GM21528 (cell line): ENCODE data around the gene TM7SF3.
A peak's percentile ranks its signal among the peaks of the same experiment; 100 is the strongest.
"Not testable (repeated sequence)": the region's sequence is repeated elsewhere in the genome, so short reads cannot be mapped to it uniquely, and the experiment has no call there.

ENCODE experiments used
- ATAC-seq: cut with Tn5 transposase; IDR thresholded peaks from one replicate; pipeline ENCODE4 v1.9.1; 2021; ENCODE audit warnings: mild to moderate bottlenecking, moderate library complexity; ENCODE audit not compliant: unreplicated experiment, low FRiP score

Gene TM7SF3

DNA sequence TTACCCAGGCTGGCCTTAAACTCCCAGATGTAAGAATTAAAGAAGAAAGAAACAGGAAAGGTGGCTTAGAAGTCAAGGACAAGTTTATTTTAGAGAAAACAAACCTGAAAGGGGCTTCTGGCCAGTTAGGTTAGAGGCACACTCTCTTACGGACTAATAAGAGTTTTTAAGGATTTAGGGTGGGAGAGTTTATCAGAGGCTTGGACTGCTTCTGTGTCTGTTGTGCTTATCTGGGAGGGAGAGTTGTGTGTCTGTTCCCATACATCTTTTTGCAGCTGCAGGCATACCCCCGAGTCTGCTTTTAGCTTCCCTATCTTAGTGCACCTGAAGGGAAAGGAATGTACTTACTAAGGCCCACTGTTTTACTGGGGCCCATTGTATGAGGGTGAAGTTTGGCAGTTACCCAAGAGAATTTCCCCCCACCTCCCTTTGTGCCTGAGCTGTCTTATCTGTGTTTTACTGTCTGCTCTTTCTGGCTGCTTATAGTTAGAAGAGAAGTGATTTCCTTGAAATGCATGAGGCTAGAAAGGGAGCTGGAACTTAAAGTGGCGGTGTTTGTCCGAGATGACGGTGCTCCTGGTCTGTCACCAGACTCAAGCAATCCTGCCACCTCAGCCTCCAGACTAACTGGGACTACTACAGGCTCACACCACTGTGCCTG lies 3.1 kb upstream of the TM7SF3 start:
- not testable (repeated sequence) for ATAC-seq

DNA sequence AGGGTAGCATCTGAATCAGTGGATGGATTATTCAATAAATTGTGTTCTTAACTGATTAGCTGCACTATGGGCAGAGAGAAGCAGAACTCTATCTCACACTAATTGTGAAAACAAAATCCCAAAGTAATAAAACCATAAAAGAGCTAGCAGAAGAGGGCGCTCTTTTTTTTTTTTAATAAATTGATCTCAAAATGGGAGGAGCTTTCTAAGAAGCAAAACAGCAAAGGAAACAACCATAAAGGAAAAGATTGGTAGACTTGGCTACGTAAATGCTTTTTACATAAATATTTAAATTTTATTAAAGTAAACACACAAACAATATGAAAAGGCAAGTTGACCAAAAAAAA lies 1.5 kb upstream of the TM7SF3 start:
- ATAC-seq: no peak

DNA sequence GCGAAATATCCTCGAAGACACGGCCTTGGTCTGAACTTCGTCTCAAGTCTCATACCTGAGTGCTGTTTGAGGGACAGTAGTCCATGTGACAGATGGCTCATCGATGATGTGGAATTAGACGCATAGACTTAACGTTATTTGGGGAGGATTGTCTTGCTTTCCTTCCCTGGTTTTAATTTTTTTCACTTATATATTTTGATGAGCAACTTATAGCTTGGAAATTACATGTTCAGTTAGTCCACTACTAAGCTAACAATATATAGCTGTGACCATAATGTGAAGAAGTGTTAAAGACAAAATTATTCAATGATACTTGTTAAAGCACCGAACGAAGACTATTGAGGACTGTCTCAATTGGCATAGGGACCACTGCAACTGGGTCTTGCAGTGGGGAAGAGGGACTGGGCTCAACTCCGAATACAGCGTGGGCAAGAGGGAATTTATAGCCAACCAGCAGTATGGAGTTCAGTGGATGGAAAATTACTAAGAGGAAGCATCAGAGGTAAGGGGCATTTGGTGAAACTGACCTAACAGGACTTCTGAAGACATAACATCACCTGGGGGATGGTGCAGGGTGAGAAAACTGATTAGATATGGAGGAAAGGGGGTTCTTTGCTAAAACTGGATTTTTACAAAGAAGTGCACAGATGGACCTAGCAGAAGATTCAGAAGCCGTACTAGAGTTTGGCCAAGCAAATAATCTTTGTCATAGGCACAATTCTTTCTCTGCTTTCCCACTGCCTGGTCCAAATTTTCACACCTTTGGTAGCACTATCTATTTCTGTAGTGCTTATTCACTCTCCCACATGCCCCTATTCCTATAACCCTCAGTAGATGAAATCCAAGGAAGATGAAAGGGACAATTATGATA lies 910 bp upstream of the TM7SF3 start:
- ATAC-seq: no peak

DNA sequence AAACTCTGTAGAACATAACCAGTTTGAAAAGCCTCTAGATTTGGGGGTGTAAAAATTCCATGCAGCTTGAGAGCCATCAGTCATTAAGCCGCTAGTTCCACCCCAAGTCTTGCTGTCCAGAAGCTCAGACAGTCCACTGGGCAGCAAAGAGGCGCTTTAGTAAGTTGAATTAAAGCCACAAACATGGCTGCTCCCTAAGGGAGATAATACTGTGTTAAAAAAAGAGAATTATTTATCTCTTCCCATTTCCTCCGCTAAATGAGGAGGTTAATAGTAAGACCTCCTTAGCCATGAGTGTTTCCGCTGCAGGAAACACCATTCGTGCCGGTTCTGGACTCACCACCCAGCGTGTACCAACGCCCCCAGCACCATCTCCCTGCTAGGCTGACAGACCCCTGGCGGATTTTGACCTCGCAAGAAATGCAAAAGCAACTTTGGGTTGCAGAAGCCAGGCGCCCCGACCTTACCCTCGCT lies 536 bp downstream of the TM7SF3 start:
- ATAC-seq: peak; percentile 29

DNA sequence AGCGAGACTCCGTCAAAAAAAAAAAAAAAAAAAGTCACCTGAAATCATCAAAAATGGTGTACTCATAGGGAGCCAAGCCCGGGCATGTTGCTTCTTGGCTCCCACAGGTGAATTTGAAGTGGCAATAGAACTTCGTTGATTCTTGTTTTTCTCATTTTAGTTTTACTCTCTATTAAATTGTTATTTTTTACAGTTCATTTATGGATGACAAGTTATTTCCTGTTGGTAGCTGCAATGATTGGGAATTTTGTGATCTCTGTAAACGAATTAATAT lies 1.3 kb downstream of the TM7SF3 start:
- ATAC-seq: no peak

DNA sequence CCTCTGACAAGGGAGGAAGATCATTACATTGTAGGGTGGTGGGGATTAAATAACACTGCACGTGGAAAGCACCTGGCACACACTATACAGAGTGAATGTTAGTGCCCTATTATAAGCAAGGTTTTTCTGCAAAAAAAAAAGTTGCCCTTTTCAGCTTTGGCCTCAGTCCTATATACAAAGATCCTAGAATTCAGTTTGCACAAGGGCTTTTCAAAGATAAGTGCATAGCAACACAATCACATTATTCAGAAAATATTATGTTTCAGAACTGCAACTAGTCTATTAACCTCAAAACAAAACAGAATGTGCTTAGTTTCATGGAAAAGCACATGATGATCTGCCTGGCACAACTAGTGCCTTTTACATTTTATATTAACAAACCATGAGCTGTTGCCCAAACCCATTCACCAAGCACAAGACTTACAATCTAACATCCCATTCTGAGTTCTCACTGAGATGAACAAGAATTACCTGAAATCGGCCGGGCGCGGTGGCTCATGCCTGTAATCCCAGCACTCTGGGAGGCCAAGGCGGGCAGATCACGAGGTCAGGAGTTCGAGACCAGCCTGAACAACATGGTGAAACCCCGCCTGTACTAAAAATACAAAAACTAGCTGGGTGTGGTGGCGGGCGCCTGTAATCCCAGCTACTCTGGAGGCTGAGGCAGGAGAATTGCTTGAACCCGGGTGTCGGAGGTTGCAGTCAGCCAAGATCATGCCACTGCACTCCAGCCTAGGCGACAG lies 1.8 kb downstream of the TM7SF3 start:
- no peak for ATAC-seq

DNA sequence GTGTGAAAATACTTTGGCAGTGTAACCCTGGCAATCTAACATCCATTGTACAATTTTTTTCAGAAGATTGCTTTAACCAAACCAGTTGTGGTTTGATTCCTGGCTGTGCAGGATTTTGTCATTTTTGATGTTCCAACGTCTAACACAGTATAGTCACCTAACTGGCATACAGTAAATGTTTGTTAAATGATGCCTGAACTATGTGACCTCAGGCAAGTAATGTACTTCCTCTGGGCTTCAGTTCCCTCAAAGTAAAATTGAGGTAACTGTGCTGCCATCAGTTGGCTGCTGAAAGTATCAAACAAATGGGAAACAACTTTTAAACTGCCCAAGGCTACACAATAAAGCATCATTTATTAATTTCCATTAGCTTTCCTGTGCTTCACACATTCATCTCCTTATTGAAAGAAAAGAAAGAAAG lies 4.3 kb downstream of the TM7SF3 start:
- ATAC-seq: no peak

DNA sequence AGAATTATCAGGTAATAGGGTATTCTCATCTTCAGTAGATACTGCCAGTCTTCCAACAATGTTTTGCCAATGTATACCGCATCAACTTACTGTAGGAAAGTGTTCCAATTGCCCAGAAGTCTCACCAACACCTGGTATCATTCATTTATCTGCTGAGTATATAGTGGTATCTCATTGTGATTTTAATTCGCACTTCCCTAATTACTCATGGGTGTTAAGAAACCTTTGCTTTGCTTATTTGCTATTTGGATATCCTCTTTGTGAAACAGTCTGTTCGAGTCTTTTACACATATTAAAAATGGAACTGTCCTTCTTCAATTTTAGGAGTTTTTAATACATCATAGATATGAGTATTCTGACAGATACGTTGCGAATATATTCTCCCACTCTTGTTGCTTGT lies 6.1 kb downstream of the TM7SF3 start:
- ATAC-seq: no peak

DNA sequence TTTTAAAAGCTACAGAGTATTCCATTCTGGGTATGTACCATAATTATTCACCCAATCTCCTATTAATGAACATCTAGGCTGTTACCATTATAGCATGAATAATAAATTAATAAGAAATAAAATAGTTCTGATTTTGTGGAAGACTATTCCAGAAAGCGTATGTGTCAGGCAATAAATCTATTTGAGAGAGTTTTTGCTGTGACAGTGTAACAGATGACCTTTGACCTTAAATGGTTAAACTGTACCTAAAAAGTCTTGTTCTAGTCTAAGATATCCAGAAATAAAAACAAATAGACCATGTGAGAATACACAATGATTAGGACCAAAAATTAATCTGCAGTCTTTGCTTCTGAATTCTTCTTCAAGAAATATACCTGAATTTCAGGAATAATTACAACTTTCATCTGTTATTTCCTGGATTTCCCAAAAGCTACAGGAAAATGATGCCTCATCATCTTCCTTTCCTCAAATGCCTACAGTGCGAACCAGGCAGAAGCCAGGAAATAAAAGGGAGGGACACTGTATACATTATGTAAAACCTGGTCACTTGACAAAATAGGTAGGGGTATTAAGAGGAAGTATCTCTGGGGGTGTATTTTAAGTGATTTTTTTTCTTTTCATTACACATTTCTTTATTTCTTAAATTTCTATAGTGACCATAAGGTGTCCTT lies 7.3 kb downstream of the TM7SF3 start:
- no peak for ATAC-seq

DNA sequence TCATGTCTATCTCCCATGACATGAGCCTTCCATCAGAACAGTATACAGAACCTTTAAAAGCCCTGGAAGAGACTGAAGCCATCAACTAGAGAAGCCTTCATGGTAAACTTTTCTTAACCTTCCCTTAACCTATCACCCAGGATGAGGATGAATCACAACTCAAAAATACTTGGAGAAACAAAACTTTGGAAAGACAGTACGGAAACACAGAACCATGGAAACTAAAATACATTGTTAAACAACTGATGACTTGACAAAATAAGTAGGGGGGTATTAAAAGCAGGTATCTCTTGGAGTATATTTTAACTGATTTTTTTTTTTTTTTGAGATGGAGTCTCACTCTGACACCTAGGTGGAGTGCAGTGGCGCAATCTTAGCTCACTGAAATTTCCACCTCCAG lies 8.7 kb downstream of the TM7SF3 start:
- no peak for ATAC-seq

DNA sequence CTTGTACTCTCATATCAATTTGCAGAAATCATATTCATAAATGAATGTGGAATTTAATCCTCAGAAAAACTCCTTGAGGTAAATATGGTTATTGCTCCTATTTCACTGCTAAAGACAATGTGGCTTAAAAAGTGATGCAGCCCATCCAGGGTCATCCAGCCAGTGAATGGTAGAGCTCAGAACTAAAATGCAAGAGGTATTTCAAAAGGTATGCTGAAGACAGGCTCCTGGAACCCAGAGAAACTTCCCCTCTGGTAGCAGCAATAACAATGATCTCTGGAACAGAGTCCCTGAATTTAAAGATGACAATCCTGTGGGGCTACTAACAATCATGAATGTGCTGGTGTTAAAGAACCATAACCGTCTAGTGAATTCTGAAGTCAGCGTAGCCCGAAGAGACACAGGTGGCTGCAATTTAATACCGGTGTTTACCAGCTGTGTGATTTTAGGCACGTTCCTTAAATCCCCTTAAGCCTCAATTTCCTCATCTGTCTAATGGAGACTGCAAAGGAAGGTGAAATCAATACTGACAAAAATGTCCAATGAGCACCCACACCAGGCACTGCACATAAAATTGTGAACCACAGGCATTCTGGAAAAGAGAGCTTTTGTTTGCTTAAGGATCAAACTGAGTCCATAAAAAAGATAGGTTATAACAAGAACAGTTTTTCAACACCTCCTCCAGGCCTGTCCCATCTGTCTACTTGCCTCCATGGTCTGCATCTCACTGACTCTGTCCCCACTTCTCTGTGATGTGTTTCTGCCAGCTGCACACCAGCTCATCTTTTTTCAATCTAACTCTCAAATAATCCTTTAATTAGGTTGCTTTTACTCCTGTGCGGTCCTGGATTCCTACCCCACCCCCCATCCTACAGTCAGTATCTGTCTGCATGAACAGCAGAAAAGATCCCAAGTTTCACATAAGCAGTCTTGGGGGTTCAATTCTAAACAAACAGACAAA lies 10.5 kb downstream of the TM7SF3 start:
- ATAC-seq: no peak

DNA sequence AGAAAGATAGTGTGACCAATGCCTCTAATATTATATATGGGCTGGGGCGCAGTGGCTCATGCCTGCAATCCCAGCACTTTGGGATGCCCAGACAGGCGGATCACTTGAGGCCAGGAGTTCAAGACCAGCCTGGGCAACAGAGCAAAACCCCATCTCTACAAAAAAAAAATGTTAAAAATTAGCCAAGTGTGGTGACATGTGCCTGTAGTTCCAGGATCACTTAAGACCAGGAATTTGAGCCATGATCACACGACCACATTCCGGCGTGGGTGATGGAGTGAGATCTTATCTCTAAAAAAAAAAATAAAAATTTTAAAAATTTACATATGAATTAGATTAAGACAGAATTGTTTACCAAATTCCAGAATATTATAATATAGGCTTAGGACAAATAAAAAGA lies 12.0 kb downstream of the TM7SF3 start:
- no peak for ATAC-seq

DNA sequence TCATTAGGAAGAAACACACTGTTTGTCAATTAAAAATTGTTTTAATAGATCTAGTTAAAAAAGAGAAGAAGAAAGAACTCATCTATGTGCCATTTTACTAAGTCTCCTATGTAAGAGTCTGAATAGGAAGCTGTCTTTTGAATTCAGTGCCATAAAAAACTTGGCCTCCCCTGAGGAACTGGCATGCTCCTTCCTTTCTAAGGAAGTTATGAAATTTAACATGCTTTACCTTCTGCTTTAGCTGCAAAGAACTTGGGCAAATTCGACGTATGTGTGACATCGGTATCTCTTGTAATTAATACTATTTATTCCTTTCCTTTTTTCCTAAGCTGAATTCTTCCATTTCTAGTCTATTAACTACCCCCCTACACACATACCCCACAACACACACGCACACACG lies 12.5 kb downstream of the TM7SF3 start:
- ATAC-seq: no peak

DNA sequence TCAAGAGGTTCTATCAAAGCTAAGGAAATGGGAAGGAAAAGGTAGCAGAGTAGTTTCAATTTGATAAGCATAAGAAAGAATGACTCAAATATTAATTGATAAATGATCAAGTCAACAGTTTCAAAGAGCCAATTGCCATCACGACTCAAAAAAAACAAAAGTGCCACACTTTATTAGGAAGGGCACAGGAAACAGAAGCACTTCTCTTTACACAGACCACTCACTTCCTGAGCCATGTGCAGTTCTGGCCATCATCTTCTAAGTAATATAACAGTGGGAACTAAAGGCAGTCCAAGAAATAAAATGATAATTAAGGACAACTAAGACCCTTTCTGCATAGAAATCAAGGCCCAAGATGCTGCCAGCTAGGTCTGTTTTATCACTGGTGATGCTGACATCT lies 13.2 kb downstream of the TM7SF3 start:
- no peak for ATAC-seq

DNA sequence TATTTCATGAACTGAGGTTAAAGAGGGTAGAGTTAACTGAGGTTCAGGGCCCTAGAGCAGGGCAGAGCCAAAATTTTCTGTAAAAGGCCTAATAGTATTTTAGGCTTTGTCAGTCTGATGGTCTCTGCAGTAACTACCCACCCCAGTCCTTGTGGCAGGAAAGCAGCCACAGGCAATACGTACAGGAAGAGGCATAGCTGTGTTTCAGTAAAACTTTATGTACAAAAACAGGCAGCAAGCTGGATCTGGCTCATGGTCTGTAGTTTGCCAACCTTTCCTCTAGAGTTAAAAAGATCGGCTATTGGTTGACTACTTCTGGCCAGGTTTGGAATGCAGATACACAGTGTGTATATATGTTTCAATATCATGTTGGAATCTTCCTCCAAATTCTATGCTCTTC lies 17.2 kb downstream of the TM7SF3 start:
- no peak for ATAC-seq

DNA sequence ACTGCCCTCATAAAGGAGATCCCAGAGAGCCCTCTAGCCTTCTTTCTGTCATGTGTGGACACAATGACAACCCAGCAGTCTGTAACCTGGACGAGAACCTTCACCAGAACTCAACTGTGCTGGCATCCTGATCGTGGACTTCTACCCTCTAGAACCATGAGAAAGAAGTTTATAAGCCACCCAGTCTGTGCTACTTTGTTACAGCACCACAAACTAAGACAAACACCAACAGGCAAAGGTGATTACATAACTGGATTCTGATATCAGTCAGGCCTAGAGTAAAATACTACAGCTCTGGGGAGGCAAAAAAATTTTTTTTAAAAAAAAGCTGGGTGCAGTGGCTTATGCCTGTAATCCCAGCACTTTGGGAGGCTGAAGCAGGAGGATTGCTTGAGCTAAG lies 18.5 kb downstream of the TM7SF3 start:
- no peak for ATAC-seq

DNA sequence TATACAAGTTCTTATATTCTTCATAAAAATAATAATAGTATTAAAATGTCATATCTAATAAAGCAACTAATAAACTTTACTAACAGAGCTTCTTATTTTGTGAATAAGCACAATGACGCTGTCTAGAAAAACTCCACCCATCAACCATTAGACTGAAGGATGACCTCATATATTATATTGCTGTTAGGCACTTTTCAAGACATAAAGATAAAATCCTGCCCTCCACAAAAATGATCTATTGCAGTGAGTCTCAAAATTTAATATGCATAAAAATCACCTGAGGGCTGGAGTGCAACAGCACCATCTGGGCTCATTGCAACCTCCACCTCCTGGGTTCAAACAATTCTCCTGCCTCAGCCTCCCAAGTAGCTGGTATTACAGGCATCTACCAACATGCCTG lies 20.1 kb downstream of the TM7SF3 start:
- no peak for ATAC-seq

DNA sequence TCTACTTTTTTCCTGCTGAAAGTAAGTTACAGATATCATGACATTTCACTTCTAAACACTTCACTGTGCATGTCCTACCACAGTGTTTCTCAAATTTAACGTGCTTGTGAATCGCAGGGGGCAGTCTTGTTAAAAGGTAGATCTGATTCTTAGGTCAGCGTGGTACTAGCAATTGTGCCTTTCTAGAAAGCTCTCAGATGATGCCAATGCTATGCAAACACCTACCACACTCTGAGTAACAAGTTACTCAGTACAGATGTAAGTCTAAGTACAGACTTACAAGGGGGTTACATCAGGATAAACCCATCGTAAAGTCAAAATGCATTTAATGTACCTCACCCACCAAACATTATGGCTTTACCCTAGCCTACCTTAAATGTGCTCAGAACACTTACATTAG lies 22.4 kb downstream of the TM7SF3 start:
- no peak for ATAC-seq

DNA sequence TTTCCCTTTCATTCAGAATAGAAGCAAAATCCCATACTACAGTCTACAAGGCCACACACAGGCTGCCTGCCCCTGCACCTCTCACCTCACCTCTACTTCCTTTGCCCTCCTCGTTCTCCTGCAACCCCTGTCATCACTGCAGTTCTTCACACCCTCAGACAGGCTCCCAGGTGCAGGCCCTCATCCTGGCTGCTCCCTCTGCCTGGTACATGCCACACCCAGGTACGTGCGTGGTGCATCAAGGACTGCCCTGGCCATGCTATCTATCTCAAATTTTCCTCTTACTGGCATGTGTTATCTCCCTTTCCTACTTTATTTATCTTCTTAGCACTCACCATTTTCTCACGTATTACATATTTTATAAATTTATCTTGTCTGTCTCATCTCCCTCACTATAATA lies 24.3 kb downstream of the TM7SF3 start:
- ATAC-seq: no peak

DNA sequence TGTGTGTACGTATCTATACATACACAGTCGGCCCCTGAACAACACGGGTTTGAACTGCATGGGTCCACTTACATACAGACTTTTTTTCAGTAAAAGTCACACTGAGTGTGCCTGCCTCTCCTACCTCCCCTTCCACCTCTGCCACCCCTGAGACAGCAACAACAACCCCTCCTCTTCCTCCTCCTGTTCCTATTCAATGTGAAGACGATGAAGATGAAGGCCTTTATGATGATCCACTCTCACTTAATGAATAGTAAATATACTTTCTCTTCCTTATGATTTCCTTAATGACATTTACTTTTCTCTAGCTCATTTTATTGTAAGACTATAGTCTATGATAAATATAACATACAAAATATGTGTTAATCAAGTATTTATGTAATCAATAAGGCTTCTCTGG lies 25.5 kb downstream of the TM7SF3 start:
- ATAC-seq: no peak
